ENCODE measurements around the gene USP3. TPM values are rescaled to one million over a fixed set of nuclear protein-coding genes. Genes with fewer than 3 reads are reported as not detected.

Gene USP3
- total RNA-seq, 1 donor from 2014 or later = 80.0 TPM

- TF ChIP-seq CTCF (conservative IDR thresholded peaks at IDR 0.05) = no peak
- H3K27me3 Mint-ChIP-seq (ENCODE audit: low read depth) = no peaks in the 10 kb centered on the region
- H3K36me3 Mint-ChIP-seq (ENCODE audit: low read depth) = peaks cover 5% of the 10 kb centered on the region
- no peak overlapping the region for H3K4me3 Mint-ChIP-seq
- DNase-seq (ENCODE audit: low read depth, low spot score) = no peak
- H3K4me1 Mint-ChIP-seq = no peaks in the 10 kb centered on the region
- H3K27ac Mint-ChIP-seq (ENCODE audit: unreplicated experiment) = no peak overlapping the region
- no peaks in the 10 kb centered on the region for H3K9me3 Mint-ChIP-seq
These were observed 59.7 kb downstream of the USP3 start for GRCh38 chr15:63564093-63564492.

GRCh38 chr15:63565536-63566186 lies 61.3 kb downstream of the USP3 start:
- H3K27ac Mint-ChIP-seq (ENCODE audit: unreplicated experiment) = peak overlapping the region; percentile 66
- no peaks in the 10 kb centered on the region for H3K4me1 Mint-ChIP-seq
- peaks cover 5% of the 10 kb centered on the region for H3K36me3 Mint-ChIP-seq (ENCODE audit: low read depth)
- no peak for TF ChIP-seq CTCF (conservative IDR thresholded peaks at IDR 0.05)
- no peak for DNase-seq (ENCODE audit: low read depth, low spot score)
- no peak overlapping the region for H3K4me3 Mint-ChIP-seq
- H3K27me3 Mint-ChIP-seq (ENCODE audit: low read depth) = no peaks in the 10 kb centered on the region
- no peaks in the 10 kb centered on the region for H3K9me3 Mint-ChIP-seq

GRCh38 chr15:63572749-63573464 lies 68.5 kb downstream of the USP3 start:
- no peak for TF ChIP-seq CTCF (conservative IDR thresholded peaks at IDR 0.05)
- no peak overlapping the region for H3K4me3 Mint-ChIP-seq
- H3K4me1 Mint-ChIP-seq = no peaks in the 10 kb centered on the region
- H3K9me3 Mint-ChIP-seq = no peaks in the 10 kb centered on the region
- H3K36me3 Mint-ChIP-seq (ENCODE audit: low read depth) = peaks cover 4% of the 10 kb centered on the region
- no peak for DNase-seq (ENCODE audit: low read depth, low spot score)
- no peaks in the 10 kb centered on the region for H3K27me3 Mint-ChIP-seq (ENCODE audit: low read depth)
- no peak overlapping the region for H3K27ac Mint-ChIP-seq (ENCODE audit: unreplicated experiment)

- no peak for TF ChIP-seq CTCF (conservative IDR thresholded peaks at IDR 0.05)
- no peak for DNase-seq (ENCODE audit: low read depth, low spot score)
- Mint-ChIP-seq H3K27me3 (ENCODE audit: low read depth) (no peaks in the 10 kb centered on the region), H3K27ac (ENCODE audit: unreplicated experiment) (no peak overlapping the region), H3K4me1 (no peaks in the 10 kb centered on the region), H3K36me3 (ENCODE audit: low read depth) (peaks cover 4% of the 10 kb centered on the region), H3K9me3 (no peaks in the 10 kb centered on the region), H3K4me3 (no peak overlapping the region)
These were observed 69.1 kb downstream of the USP3 start for GRCh38 chr15:63573533-63573932.

DNA sequence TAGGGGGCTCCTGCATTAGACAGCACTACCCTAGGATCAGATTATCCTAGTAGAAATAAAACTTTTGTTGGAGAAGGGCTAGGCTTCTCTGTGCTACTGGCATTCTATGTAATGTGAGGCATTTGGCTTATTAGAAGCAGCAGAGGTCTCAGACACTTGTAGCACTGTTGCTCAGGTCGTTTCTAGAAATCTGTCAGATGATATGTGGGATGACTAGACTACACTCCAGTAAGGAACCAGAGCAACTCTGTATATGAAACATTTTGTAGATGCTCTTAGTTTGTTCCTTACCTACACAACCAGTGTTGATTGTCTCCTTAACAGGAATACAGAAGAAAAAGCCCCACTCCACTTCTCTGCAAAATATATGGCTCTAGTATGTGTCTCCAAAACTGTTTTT lies 70.9 kb downstream of the USP3 start:
- Mint-ChIP-seq H3K4me1 (no peaks in the 10 kb centered on the region), H3K4me3 (no peak overlapping the region), H3K9me3 (no peaks in the 10 kb centered on the region), H3K36me3 (ENCODE audit: low read depth) (peaks cover 4% of the 10 kb centered on the region), H3K27me3 (ENCODE audit: low read depth) (no peaks in the 10 kb centered on the region), H3K27ac (ENCODE audit: unreplicated experiment) (no peak overlapping the region)
- DNase-seq (ENCODE audit: low read depth, low spot score) = no peak
- no peak for TF ChIP-seq CTCF (conservative IDR thresholded peaks at IDR 0.05)

Measured in neural crest cell (in vitro differentiated cells).